K562 (cell line): Measurements from ENCODE around the gene EIF5B. TPM values are rescaled to one million over a fixed set of nuclear protein-coding genes. Genes with fewer than 3 reads are reported as not detected.
A peak's percentile ranks its signal among the peaks of the same experiment; 100 is the strongest.

Experiments
- ARNT ChIP-seq, 2 experiments: fragments of 450-650 bp; IDR thresholded peaks; 2 replicates each; pipeline ENCODE4 v1.6.1; 2016; ENCODE audit warnings: mild to moderate bottlenecking in 1 of 2
- FOXK2 ChIP-seq, 2 experiments: fragments of 450-650 bp; IDR thresholded peaks in 1 of 2; conservative IDR thresholded peaks in 1 of 2; 2 replicates each; pipeline ENCODE4 v1.6.1; 2016; ENCODE audit warnings: low read depth in 2 of 2, mild to moderate bottlenecking in 1 of 2
- HDAC2 ChIP-seq: fragments of 450-650 bp; IDR thresholded peaks from 2 replicates; pipeline ENCODE4 v1.6.1; 2016; ENCODE audit warnings: mild to moderate bottlenecking
- TAF1 ChIP-seq: IDR thresholded peaks from 2 replicates; pipeline ENCODE4 v1.6.1; 2011; ENCODE audit warnings: mild to moderate bottlenecking, low read length, moderate library complexity; ENCODE audit not compliant: insufficient read depth, control insufficient read depth, severe bottlenecking; ENCODE audit errors: extremely low read depth
- ZBED1 ChIP-seq: IDR thresholded peaks from 2 replicates; pipeline ENCODE4 v1.6.1; 2014
- ZBTB1 ChIP-seq: sonication (generic); formaldehyde crosslinking; IDR thresholded peaks from 2 replicates; pipeline ENCODE4 v1.8.1; 2023; ENCODE audit warnings: missing genetic modification reagents, low read depth, mild to moderate bottlenecking, borderline replicate concordance
- ZC3H8 ChIP-seq: fragments of 450-650 bp; IDR thresholded peaks from 2 replicates; pipeline ENCODE4 v1.6.1; 2017
- ZNF174 ChIP-seq: fragments of 250-450 bp; sonication (Bioruptor Pico); IDR thresholded peaks from 2 replicates; pipeline ENCODE4 v1.4.0; 2020; ENCODE audit warnings: mild to moderate bottlenecking
- ZNF57 ChIP-seq: fragments of 450-650 bp; formaldehyde crosslinking; IDR thresholded peaks from 2 replicates; pipeline ENCODE4 v1.4.0; 2020; ENCODE audit warnings: mild to moderate bottlenecking, moderate library complexity
- polyA plus RNA-seq, 8 experiments: library from polyadenylated mRNA; depleted of rRNA in 4 of 8; stranded (reverse) in 5 of 8; unstranded in 3 of 8; fragments of >200 nt; fragmentation: Nextera tagmentation in 2 of 8; fragmentation: Illumina TruSeq in 1 of 8; extraction: Ambion mirVana in 2 of 8; extraction: Trizol in 1 of 8; gene quantifications; 2 replicates each; pipeline versions ENCODE4 v1.2.1 to v1.2.3, GENCODE V29; 2011 to 2014; ENCODE audit warnings: inconsistent platforms in 1 of 8, missing spikeins in 1 of 8
- total RNA-seq, 7 experiments: library from RNA; depleted of rRNA in 6 of 7; stranded (reverse); fragments of >200 nt in 6 of 7; fragmentation: Illumina TruSeq in 2 of 7; extraction: Trizol in 2 of 7; gene quantifications; 2 replicates each; pipeline versions ENCODE4 v1.2.1 to v1.2.3, GENCODE V29; 2011 to 2021; ENCODE audit warnings: low replicate concordance in 1 of 7
- TF ChIP-seq, protein P1 (sequence below): sonication (generic); formaldehyde crosslinking; IDR thresholded peaks from 2 replicates; pipeline ENCODE4 v1.9.0; 2022; ENCODE audit warnings: mild to moderate bottlenecking, missing genetic modification reagents
- TF ChIP-seq, protein P2 (sequence below): fragments of 250-450 bp; sonication (Bioruptor Pico); IDR thresholded peaks from 2 replicates; pipeline ENCODE4 v1.4.0; 2020; ENCODE audit warnings: mild to moderate bottlenecking, moderate library complexity, borderline replicate concordance
- TF ChIP-seq, protein P3 (sequence below), 2 experiments: fragments of 450-650 bp in 1 of 2; IDR thresholded peaks; 2 replicates each; pipeline ENCODE4 v1.6.1; 2011 to 2017; ENCODE audit warnings: low read depth in 2 of 2, antibody characterized with exemption in 1 of 2, borderline replicate concordance in 1 of 2, low read length in 1 of 2, mild to moderate bottlenecking in 1 of 2, mixed read lengths in 1 of 2; ENCODE audit not compliant: control insufficient read depth in 1 of 2
- TF ChIP-seq, protein P4 (sequence below): fragments of 450-650 bp; IDR thresholded peaks from 2 replicates; pipeline ENCODE4 v1.6.1; 2018; ENCODE audit not compliant: partially characterized antibody
- TF ChIP-seq, protein P5 (sequence below): fragments of 450-650 bp; IDR thresholded peaks from 2 replicates; pipeline ENCODE4 v1.6.1; 2017; ENCODE audit warnings: mild to moderate bottlenecking, moderate library complexity

The EIF5B gene
- total and polyA plus RNA-seq, 9 of the 15 experiments (the other 6 are each of a cell fraction or from before 2014, with no cell fraction given): 26.5 to 143 (median 47.7) TPM

DNA sequence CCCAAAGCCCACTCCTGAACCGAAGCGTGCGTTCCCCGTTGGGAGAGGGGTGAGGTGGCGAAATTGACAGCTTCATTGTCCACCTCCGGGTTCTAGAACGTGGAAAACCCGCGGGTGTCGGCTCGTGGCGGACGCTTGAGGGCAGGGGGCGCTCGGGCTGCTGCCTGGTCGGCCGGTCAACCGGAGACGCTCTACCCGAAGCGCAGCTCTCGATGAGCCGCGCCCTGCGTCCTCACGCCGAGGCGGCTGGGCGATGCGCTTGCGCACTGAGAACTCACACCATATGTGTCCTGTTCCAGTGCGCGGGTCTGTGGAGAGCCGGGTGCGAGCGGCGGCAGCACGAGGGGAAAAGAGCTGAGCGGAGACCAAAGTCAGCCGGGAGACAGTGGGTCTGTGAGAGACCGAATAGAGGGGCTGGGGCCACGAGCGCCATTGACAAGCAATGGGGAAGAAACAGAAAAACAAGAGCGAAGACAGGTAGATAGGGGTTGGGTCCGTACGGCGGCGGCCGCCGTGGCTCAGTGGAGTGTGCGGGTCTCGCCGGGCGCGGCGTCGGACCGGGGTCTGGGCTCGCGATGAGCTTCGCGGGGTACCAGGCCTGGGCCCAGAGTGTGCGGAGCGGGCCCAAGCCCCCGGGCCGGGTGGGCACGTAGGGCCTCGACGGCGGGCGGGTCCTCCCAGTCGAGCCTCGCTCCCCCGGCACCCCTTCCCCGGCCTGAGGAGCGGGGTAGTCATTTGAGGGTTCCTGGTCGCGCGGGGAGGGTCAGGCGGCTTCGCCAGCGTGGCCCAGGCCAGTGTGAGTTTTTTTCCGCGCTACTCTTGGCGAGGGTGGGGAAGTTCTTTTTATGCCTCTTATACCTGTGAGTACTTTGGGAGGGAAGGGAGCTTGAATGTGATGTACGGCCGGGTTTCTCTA lies at the start of gene EIF5B (continued):
- TF ChIP-seq, protein P1, sequence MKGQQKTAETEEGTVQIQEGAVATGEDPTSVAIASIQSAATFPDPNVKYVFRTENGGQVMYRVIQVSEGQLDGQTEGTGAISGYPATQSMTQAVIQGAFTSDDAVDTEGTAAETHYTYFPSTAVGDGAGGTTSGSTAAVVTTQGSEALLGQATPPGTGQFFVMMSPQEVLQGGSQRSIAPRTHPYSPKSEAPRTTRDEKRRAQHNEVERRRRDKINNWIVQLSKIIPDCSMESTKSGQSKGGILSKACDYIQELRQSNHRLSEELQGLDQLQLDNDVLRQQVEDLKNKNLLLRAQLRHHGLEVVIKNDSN (CRISPR knock-in tag): peak; percentile 41; the same call in 1 of the 2 replicates
- no peak for TF ChIP-seq ZNF57 (CRISPR knock-in tag)
- TF ChIP-seq, protein P2, sequence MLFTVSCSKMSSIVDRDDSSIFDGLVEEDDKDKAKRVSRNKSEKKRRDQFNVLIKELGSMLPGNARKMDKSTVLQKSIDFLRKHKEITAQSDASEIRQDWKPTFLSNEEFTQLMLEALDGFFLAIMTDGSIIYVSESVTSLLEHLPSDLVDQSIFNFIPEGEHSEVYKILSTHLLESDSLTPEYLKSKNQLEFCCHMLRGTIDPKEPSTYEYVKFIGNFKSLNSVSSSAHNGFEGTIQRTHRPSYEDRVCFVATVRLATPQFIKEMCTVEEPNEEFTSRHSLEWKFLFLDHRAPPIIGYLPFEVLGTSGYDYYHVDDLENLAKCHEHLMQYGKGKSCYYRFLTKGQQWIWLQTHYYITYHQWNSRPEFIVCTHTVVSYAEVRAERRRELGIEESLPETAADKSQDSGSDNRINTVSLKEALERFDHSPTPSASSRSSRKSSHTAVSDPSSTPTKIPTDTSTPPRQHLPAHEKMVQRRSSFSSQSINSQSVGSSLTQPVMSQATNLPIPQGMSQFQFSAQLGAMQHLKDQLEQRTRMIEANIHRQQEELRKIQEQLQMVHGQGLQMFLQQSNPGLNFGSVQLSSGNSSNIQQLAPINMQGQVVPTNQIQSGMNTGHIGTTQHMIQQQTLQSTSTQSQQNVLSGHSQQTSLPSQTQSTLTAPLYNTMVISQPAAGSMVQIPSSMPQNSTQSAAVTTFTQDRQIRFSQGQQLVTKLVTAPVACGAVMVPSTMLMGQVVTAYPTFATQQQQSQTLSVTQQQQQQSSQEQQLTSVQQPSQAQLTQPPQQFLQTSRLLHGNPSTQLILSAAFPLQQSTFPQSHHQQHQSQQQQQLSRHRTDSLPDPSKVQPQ (CRISPR knock-in tag): no peak
- TF ChIP-seq, protein P3, sequence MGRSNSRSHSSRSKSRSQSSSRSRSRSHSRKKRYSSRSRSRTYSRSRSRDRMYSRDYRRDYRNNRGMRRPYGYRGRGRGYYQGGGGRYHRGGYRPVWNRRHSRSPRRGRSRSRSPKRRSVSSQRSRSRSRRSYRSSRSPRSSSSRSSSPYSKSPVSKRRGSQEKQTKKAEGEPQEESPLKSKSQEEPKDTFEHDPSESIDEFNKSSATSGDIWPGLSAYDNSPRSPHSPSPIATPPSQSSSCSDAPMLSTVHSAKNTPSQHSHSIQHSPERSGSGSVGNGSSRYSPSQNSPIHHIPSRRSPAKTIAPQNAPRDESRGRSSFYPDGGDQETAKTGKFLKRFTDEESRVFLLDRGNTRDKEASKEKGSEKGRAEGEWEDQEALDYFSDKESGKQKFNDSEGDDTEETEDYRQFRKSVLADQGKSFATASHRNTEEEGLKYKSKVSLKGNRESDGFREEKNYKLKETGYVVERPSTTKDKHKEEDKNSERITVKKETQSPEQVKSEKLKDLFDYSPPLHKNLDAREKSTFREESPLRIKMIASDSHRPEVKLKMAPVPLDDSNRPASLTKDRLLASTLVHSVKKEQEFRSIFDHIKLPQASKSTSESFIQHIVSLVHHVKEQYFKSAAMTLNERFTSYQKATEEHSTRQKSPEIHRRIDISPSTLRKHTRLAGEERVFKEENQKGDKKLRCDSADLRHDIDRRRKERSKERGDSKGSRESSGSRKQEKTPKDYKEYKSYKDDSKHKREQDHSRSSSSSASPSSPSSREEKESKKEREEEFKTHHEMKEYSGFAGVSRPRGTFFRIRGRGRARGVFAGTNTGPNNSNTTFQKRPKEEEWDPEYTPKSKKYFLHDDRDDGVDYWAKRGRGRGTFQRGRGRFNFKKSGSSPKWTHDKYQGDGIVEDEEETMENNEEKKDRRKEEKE (IDR thresholded peaks at IDR 0.05; ENCODE audit: borderline replicate concordance in 1 of 2, control insufficient read depth in 1 of 2, low read depth in 2 of 2, low read length in 1 of 2): 0 out of 4 replicates have a peak, but pooled peaks of 1 of the 2 experiments have one; percentile 73
- no peak; the same call in 1 of the 2 replicates for TF ChIP-seq ZC3H8
- TF ChIP-seq ZBTB1: peak; percentile 39
- no peak for TF ChIP-seq ZBED1
- no peak for TF ChIP-seq ZNF174 (CRISPR knock-in tag)
- TF ChIP-seq, protein P4, sequence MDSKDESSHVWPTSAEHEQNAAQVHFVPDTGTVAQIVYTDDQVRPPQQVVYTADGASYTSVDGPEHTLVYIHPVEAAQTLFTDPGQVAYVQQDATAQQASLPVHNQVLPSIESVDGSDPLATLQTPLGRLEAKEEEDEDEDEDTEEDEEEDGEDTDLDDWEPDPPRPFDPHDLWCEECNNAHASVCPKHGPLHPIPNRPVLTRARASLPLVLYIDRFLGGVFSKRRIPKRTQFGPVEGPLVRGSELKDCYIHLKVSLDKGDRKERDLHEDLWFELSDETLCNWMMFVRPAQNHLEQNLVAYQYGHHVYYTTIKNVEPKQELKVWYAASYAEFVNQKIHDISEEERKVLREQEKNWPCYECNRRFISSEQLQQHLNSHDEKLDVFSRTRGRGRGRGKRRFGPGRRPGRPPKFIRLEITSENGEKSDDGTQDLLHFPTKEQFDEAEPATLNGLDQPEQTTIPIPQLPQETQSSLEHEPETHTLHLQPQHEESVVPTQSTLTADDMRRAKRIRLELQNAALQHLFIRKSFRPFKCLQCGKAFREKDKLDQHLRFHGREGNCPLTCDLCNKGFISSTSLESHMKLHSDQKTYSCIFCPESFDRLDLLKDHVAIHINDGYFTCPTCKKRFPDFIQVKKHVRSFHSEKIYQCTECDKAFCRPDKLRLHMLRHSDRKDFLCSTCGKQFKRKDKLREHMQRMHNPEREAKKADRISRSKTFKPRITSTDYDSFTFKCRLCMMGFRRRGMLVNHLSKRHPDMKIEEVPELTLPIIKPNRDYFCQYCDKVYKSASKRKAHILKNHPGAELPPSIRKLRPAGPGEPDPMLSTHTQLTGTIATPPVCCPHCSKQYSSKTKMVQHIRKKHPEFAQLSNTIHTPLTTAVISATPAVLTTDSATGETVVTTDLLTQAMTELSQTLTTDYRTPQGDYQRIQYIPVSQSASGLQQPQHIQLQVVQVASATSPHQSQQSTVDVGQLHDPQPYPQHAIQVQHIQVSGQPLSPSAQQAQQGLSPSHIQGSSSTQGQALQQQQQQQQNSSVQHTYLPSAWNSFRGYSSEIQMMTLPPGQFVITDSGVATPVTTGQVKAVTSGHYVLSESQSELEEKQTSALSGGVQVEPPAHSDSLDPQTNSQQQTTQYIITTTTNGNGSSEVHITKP: peak; percentile 32
- TF ChIP-seq FOXK2 (conservative IDR thresholded peaks at IDR 0.05 in 1 of 2, IDR thresholded peaks at IDR 0.05 in 1 of 2; ENCODE audit: low read depth in 2 of 2): peak; percentile 21 to 54; a peak in 1 of 4 replicates
- peak; percentile 95 for TF ChIP-seq TAF1
- TF ChIP-seq ARNT (IDR thresholded peaks at IDR 0.05): no peak
- peak; percentile 71 for TF ChIP-seq HDAC2
- TF ChIP-seq, protein P5, sequence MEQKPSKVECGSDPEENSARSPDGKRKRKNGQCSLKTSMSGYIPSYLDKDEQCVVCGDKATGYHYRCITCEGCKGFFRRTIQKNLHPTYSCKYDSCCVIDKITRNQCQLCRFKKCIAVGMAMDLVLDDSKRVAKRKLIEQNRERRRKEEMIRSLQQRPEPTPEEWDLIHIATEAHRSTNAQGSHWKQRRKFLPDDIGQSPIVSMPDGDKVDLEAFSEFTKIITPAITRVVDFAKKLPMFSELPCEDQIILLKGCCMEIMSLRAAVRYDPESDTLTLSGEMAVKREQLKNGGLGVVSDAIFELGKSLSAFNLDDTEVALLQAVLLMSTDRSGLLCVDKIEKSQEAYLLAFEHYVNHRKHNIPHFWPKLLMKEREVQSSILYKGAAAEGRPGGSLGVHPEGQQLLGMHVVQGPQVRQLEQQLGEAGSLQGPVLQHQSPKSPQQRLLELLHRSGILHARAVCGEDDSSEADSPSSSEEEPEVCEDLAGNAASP: no peak
